ENCODE measurements around the gene ICAM1. TPM values are rescaled to one million over a fixed set of nuclear protein-coding genes. Genes with fewer than 3 reads are reported as not detected.

Gene ICAM1
- total and polyA plus RNA-seq, 2 of the 13 experiments (the other 11 are each of a cell fraction or from before 2014, with no cell fraction given), result 37.9 to 98.4 TPM

DNA sequence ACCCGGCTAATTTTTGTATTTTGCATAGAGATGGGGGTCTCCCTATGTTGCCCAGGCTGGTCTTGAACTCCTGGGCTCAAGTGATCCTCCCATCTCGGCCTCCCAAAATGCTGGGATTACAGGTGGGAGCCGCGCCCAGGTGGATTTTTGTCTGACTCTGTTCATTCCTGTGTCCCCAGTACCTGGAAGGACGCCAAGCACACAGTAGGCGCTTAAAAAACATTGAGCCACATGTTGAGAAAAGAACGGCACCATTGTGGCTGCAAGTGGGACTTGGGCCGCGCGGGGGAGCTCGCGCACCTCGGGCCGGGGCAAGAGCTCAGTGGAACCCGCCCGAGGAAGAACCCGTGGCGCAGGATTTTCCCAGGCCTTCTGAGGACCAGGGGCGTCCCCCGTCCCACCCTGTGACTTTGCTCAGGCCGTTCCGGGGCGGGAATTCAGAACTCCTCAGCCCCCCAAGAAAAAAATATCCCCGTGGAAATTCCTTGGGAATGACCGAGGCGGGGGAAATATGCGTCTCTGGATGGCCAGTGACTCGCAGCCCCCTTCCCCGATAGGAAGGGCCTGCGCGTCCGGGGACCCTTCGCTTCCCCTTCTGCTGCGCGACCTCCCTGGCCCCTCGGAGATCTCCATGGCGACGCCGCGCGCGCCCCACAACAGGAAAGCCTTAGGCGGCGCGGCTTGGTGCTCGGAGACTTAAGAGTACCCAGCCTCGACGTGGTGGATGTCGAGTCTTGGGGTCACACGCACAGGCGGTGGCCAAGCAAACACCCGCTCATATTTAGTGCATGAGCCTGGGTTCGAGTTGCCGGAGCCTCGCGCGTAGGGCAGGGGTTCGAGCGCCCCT lies 1.4 kb upstream of the ICAM1 start (continued):
- TF ChIP-seq, protein P1, sequence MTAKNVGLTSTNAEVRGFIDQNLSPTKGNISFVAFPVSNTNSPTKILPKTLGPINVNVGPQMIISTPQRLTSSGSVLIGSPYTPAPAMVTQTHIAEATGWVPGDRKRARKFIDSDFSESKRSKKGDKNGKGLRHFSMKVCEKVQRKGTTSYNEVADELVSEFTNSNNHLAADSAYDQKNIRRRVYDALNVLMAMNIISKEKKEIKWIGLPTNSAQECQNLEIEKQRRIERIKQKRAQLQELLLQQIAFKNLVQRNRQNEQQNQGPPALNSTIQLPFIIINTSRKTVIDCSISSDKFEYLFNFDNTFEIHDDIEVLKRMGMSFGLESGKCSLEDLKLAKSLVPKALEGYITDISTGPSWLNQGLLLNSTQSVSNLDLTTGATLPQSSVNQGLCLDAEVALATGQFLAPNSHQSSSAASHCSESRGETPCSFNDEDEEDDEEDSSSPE (CRISPR knock-in tag; IDR thresholded peaks at IDR 0.05), result 0 out of 2 replicates have a peak, but pooled peaks have one; percentile 45
- TF ChIP-seq RBM39 (IDR thresholded peaks at IDR 0.05; ENCODE audit: low read depth, low read length, poor library complexity, severe bottlenecking) (peak; percentile 21), LCORL (IDR thresholded peaks at IDR 0.05) (no peak), LCORL (CRISPR knock-in tag; IDR thresholded peaks at IDR 0.05) (peak; percentile 52; the same call in 1 of the 2 replicates), FOXO1 (CRISPR knock-in tag; IDR thresholded peaks at IDR 0.05) (0 out of 2 replicates have a peak, but pooled peaks have one; percentile 22), ZNF775 (CRISPR knock-in tag; IDR thresholded peaks at IDR 0.05; ENCODE audit: borderline replicate concordance) (peak; percentile 16; the same call in 1 of the 2 replicates), TP53 (CRISPR knock-in tag; conservative IDR thresholded peaks at IDR 0.05) (no peak), ZNF614 (CRISPR knock-in tag; IDR thresholded peaks at IDR 0.05; ENCODE audit: borderline replicate concordance) (peak; percentile 60; the same call in 1 of the 2 replicates), SMAD3 (CRISPR knock-in tag; IDR thresholded peaks at IDR 0.05) (0 out of 2 replicates have a peak, but pooled peaks have one; percentile 37), SOX6 (IDR thresholded peaks at IDR 0.05) (no peak), SOX6 (CRISPR knock-in tag; IDR thresholded peaks at IDR 0.05) (0 out of 2 replicates have a peak, but pooled peaks have one; percentile 9), ZNF572 (CRISPR knock-in tag; IDR thresholded peaks at IDR 0.05) (0 out of 2 replicates have a peak, but pooled peaks have one; percentile 22), ZNF20 (CRISPR knock-in tag; IDR thresholded peaks at IDR 0.05) (no peak), KDM3A (CRISPR knock-in tag; IDR thresholded peaks at IDR 0.05; ENCODE audit: low read depth) (peak; percentile 77; the same call in 1 of the 2 replicates), KLF12 (CRISPR knock-in tag; IDR thresholded peaks at IDR 0.05; ENCODE audit: borderline replicate concordance) (no peak)
- TF ChIP-seq, protein P2, sequence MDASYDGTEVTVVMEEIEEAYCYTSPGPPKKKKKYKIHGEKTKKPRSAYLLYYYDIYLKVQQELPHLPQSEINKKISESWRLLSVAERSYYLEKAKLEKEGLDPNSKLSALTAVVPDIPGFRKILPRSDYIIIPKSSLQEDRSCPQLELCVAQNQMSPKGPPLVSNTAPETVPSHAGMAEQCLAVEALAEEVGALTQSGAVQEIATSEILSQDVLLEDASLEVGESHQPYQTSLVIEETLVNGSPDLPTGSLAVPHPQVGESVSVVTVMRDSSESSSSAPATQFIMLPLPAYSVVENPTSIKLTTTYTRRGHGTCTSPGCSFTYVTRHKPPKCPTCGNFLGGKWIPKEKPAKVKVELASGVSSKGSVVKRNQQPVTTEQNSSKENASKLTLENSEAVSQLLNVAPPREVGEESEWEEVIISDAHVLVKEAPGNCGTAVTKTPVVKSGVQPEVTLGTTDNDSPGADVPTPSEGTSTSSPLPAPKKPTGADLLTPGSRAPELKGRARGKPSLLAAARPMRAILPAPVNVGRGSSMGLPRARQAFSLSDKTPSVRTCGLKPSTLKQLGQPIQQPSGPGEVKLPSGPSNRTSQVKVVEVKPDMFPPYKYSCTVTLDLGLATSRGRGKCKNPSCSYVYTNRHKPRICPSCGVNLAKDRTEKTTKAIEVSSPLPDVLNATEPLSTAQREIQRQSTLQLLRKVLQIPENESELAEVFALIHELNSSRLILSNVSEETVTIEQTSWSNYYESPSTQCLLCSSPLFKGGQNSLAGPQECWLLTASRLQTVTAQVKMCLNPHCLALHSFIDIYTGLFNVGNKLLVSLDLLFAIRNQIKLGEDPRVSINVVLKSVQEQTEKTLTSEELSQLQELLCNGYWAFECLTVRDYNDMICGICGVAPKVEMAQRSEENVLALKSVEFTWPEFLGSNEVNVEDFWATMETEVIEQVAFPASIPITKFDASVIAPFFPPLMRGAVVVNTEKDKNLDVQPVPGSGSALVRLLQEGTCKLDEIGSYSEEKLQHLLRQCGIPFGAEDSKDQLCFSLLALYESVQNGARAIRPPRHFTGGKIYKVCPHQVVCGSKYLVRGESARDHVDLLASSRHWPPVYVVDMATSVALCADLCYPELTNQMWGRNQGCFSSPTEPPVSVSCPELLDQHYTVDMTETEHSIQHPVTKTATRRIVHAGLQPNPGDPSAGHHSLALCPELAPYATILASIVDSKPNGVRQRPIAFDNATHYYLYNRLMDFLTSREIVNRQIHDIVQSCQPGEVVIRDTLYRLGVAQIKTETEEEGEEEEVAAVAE (CRISPR knock-in tag; IDR thresholded peaks at IDR 0.05; ENCODE audit: borderline replicate concordance), result 0 out of 2 replicates have a peak, but pooled peaks have one; percentile 59
- TF ChIP-seq, protein P3, sequence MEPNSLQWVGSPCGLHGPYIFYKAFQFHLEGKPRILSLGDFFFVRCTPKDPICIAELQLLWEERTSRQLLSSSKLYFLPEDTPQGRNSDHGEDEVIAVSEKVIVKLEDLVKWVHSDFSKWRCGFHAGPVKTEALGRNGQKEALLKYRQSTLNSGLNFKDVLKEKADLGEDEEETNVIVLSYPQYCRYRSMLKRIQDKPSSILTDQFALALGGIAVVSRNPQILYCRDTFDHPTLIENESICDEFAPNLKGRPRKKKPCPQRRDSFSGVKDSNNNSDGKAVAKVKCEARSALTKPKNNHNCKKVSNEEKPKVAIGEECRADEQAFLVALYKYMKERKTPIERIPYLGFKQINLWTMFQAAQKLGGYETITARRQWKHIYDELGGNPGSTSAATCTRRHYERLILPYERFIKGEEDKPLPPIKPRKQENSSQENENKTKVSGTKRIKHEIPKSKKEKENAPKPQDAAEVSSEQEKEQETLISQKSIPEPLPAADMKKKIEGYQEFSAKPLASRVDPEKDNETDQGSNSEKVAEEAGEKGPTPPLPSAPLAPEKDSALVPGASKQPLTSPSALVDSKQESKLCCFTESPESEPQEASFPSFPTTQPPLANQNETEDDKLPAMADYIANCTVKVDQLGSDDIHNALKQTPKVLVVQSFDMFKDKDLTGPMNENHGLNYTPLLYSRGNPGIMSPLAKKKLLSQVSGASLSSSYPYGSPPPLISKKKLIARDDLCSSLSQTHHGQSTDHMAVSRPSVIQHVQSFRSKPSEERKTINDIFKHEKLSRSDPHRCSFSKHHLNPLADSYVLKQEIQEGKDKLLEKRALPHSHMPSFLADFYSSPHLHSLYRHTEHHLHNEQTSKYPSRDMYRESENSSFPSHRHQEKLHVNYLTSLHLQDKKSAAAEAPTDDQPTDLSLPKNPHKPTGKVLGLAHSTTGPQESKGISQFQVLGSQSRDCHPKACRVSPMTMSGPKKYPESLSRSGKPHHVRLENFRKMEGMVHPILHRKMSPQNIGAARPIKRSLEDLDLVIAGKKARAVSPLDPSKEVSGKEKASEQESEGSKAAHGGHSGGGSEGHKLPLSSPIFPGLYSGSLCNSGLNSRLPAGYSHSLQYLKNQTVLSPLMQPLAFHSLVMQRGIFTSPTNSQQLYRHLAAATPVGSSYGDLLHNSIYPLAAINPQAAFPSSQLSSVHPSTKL (CRISPR knock-in tag; IDR thresholded peaks at IDR 0.05), result 0 out of 2 replicates have a peak, but pooled peaks have one; percentile 17
- TF ChIP-seq, protein P4, sequence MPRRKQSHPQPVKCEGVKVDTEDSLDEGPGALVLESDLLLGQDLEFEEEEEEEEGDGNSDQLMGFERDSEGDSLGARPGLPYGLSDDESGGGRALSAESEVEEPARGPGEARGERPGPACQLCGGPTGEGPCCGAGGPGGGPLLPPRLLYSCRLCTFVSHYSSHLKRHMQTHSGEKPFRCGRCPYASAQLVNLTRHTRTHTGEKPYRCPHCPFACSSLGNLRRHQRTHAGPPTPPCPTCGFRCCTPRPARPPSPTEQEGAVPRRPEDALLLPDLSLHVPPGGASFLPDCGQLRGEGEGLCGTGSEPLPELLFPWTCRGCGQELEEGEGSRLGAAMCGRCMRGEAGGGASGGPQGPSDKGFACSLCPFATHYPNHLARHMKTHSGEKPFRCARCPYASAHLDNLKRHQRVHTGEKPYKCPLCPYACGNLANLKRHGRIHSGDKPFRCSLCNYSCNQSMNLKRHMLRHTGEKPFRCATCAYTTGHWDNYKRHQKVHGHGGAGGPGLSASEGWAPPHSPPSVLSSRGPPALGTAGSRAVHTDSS (CRISPR knock-in tag; conservative IDR thresholded peaks at IDR 0.05), result no peak

All from HepG2 (cell line).